ENCODE measurements around the gene CIT.

The CIT gene

DNA sequence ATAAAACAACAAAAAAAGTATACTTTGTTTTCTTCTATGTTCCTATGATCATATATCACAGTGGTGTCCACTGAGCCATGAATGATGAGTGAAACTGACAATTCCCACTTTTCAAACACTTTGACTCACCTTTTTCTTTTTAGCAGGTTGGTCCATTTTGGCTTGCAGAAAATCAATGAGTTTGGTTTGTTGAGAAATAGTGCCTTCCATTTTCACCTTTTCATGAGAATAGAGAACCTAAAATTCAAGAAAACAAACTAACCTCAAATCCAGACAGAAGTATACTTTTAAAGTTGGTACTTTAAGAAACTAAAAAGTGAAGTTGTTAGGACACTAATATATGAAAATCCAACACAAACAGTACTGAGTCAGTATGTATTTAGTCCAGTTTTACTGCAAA is 156.8 kb downstream of the CIT start:
- DNase-seq (ENCODE audit: extremely low read depth, insufficient read length), result no peak
- no peak overlapping the region for H3K4me3 ChIP-seq (replicated peaks; ENCODE audit: low read depth, low read length)
- no peaks in the 10 kb centered on the region for H3K27me3 ChIP-seq (replicated peaks; ENCODE audit: control insufficient read depth, insufficient read depth, low read length)
- peaks cover 5% of the 10 kb centered on the region for H3K36me3 ChIP-seq (ENCODE audit: control insufficient read depth, insufficient read depth, low read length)
- TF ChIP-seq, protein P1, sequence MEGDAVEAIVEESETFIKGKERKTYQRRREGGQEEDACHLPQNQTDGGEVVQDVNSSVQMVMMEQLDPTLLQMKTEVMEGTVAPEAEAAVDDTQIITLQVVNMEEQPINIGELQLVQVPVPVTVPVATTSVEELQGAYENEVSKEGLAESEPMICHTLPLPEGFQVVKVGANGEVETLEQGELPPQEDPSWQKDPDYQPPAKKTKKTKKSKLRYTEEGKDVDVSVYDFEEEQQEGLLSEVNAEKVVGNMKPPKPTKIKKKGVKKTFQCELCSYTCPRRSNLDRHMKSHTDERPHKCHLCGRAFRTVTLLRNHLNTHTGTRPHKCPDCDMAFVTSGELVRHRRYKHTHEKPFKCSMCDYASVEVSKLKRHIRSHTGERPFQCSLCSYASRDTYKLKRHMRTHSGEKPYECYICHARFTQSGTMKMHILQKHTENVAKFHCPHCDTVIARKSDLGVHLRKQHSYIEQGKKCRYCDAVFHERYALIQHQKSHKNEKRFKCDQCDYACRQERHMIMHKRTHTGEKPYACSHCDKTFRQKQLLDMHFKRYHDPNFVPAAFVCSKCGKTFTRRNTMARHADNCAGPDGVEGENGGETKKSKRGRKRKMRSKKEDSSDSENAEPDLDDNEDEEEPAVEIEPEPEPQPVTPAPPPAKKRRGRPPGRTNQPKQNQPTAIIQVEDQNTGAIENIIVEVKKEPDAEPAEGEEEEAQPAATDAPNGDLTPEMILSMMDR (IDR thresholded peaks at IDR 0.05; ENCODE audit: insufficient read depth, low read length, poor library complexity, severe bottlenecking), result no peak

- Histone ChIP-seq H3K36me3 (ENCODE audit: control insufficient read depth, insufficient read depth, low read length) (peaks cover 6% of the 10 kb centered on the region), H3K4me3 (replicated peaks; ENCODE audit: low read depth, low read length) (no peak overlapping the region), H3K27me3 (replicated peaks; ENCODE audit: control insufficient read depth, insufficient read depth, low read length) (no peaks in the 10 kb centered on the region)
- DNase-seq (ENCODE audit: extremely low read depth, insufficient read length), result no peak
- TF ChIP-seq, protein P1 (IDR thresholded peaks at IDR 0.05; ENCODE audit: insufficient read depth, low read length, poor library complexity, severe bottlenecking), result no peak
Measured at GRCh38 chr12:119718141-119718540, 159.0 kb downstream of the CIT start.

- Histone ChIP-seq H3K27me3 (replicated peaks; ENCODE audit: control insufficient read depth, insufficient read depth, low read length) (no peaks in the 10 kb centered on the region), H3K36me3 (ENCODE audit: control insufficient read depth, insufficient read depth, low read length) (peaks cover 13% of the 10 kb centered on the region), H3K4me3 (replicated peaks; ENCODE audit: low read depth, low read length) (no peak overlapping the region)
- TF ChIP-seq, protein P1 (IDR thresholded peaks at IDR 0.05; ENCODE audit: insufficient read depth, low read length, poor library complexity, severe bottlenecking), result no peak
- DNase-seq (ENCODE audit: extremely low read depth, insufficient read length), result no peak
Measured at GRCh38 chr12:119715268-119715620, 161.9 kb downstream of the CIT start.

GRCh38 chr12:119714614-119715267 is 162.4 kb downstream of the CIT start:
- DNase-seq (ENCODE audit: extremely low read depth, insufficient read length), result no peak
- H3K4me3 ChIP-seq (replicated peaks; ENCODE audit: low read depth, low read length), result no peak overlapping the region
- peaks cover 14% of the 10 kb centered on the region for H3K36me3 ChIP-seq (ENCODE audit: control insufficient read depth, insufficient read depth, low read length)
- H3K27me3 ChIP-seq (replicated peaks; ENCODE audit: control insufficient read depth, insufficient read depth, low read length), result no peaks in the 10 kb centered on the region
- TF ChIP-seq, protein P1 (IDR thresholded peaks at IDR 0.05; ENCODE audit: insufficient read depth, low read length, poor library complexity, severe bottlenecking), result no peak

GRCh38 chr12:119713551-119714031 is 163.5 kb downstream of the CIT start:
- Histone ChIP-seq H3K4me3 (replicated peaks; ENCODE audit: low read depth, low read length) (no peak overlapping the region), H3K36me3 (ENCODE audit: control insufficient read depth, insufficient read depth, low read length) (peaks cover 14% of the 10 kb centered on the region), H3K27me3 (replicated peaks; ENCODE audit: control insufficient read depth, insufficient read depth, low read length) (no peaks in the 10 kb centered on the region)
- TF ChIP-seq, protein P1 (IDR thresholded peaks at IDR 0.05; ENCODE audit: insufficient read depth, low read length, poor library complexity, severe bottlenecking), result no peak
- DNase-seq (ENCODE audit: extremely low read depth, insufficient read length), result no peak

DNA sequence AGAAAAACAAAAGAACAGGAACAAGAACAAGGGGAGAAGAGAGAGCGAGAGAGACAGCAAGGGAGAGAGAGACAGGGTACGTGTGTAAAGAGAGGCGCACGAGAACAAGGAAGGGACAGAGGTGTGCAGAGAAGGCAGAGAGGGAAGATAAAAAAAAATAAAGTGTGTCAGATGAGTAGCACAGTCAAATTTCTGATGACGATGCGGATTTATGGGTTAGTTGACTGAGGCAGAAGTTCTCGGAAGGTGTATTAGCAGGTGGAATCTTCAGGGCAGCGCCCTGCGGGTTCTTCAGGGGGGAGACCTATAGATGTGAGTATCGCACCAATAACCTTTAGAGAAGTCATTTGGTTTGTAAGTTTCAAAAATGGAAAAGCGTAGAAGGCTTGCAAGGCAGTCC is 164.4 kb downstream of the CIT start:
- Histone ChIP-seq H3K4me3 (replicated peaks; ENCODE audit: low read depth, low read length) (no peak overlapping the region), H3K27me3 (replicated peaks; ENCODE audit: control insufficient read depth, insufficient read depth, low read length) (no peaks in the 10 kb centered on the region), H3K36me3 (ENCODE audit: control insufficient read depth, insufficient read depth, low read length) (peaks cover 11% of the 10 kb centered on the region)
- no peak for DNase-seq (ENCODE audit: extremely low read depth, insufficient read length)
- TF ChIP-seq, protein P1 (IDR thresholded peaks at IDR 0.05; ENCODE audit: insufficient read depth, low read length, poor library complexity, severe bottlenecking), result no peak

Data from GM06990 (cell line).